IPS-15b (cell line): Measurements from ENCODE around the gene FHOD3.
"Not testable (repeated sequence)": the region's sequence is repeated elsewhere in the genome, so short reads cannot be mapped to it uniquely, and the experiment has no call there.

Source experiments
- H3K27me3 ChIP-seq: one replicate; pipeline ENCODE4 v1.6.1; 2013; ENCODE audit warnings: low read length; ENCODE audit not compliant: control insufficient read depth, insufficient read depth
- H3K36me3 ChIP-seq: one replicate; pipeline ENCODE4 v1.6.1; 2013; ENCODE audit warnings: low read length; ENCODE audit not compliant: control insufficient read depth, insufficient read depth
- H3K4me1 ChIP-seq: one replicate; pipeline ENCODE4 v1.6.1; 2013; ENCODE audit warnings: mild to moderate bottlenecking, low read length; ENCODE audit not compliant: control insufficient read depth, insufficient read depth
- H3K4me3 ChIP-seq: one replicate; pipeline ENCODE4 v1.5.1; 2013; ENCODE audit warnings: low read depth, low read length
- H3K9ac ChIP-seq: one replicate; pipeline ENCODE4 v1.6.1; 2013; ENCODE audit warnings: low read depth, mild to moderate bottlenecking, low read length
- H3K9me3 ChIP-seq: one replicate; pipeline ENCODE4 v1.6.1; 2013; ENCODE audit warnings: mild to moderate bottlenecking, low read length; ENCODE audit not compliant: control insufficient read depth, insufficient read depth

Gene FHOD3

GRCh38 chr18:36338403-36338933 lies 41.0 kb downstream of the FHOD3 start:
- H3K9ac ChIP-seq, result no peak overlapping the region
- H3K4me3 ChIP-seq, result no peak overlapping the region
- no peaks in the 10 kb centered on the region for H3K27me3 ChIP-seq
- H3K9me3 ChIP-seq, result no peaks in the 10 kb centered on the region
- H3K36me3 ChIP-seq, result no peaks in the 10 kb centered on the region
- H3K4me1 ChIP-seq, result peaks cover 2% of the 10 kb centered on the region

- H3K9ac ChIP-seq, result no peak overlapping the region
- H3K9me3 ChIP-seq, result no peaks in the 10 kb centered on the region
- peaks cover 2% of the 10 kb centered on the region for H3K4me1 ChIP-seq
- no peak overlapping the region for H3K4me3 ChIP-seq
- H3K36me3 ChIP-seq, result no peaks in the 10 kb centered on the region
- H3K27me3 ChIP-seq, result no peaks in the 10 kb centered on the region
Measured at GRCh38 chr18:36340246-36340645, 42.7 kb downstream of the FHOD3 start.

- Histone ChIP-seq H3K9ac (no peak overlapping the region), H3K36me3 (no peaks in the 10 kb centered on the region), H3K27me3 (no peaks in the 10 kb centered on the region), H3K4me3 (no peak overlapping the region), H3K4me1 (peaks cover 2% of the 10 kb centered on the region), H3K9me3 (no peaks in the 10 kb centered on the region)
Measured at GRCh38 chr18:36341944-36342343, 44.4 kb downstream of the FHOD3 start.

- Histone ChIP-seq H3K4me1 (peaks cover 17% of the 10 kb centered on the region), H3K9ac (no peak overlapping the region)
Measured at GRCh38 chr18:36348331-36348730, 50.8 kb downstream of the FHOD3 start.

GRCh38 chr18:36348971-36349417 lies 51.5 kb downstream of the FHOD3 start:
- H3K9me3 ChIP-seq, result no peaks in the 10 kb centered on the region
- H3K36me3 ChIP-seq, result no peaks in the 10 kb centered on the region
- no peaks in the 10 kb centered on the region for H3K27me3 ChIP-seq
- H3K9ac ChIP-seq, result no peak overlapping the region
- H3K4me3 ChIP-seq, result no peak overlapping the region
- H3K4me1 ChIP-seq, result peaks cover 17% of the 10 kb centered on the region

More at GRCh38 chr18:36348331-36348730, 50.8 kb downstream of the FHOD3 start:
- Histone ChIP-seq H3K27me3 (no peaks in the 10 kb centered on the region), H3K36me3 (no peaks in the 10 kb centered on the region), H3K9me3 (no peaks in the 10 kb centered on the region), H3K4me3 (no peak overlapping the region)

- Histone ChIP-seq H3K9ac (no peak overlapping the region), H3K36me3 (no peaks in the 10 kb centered on the region), H3K9me3 (no peaks in the 10 kb centered on the region), H3K27me3 (no peaks in the 10 kb centered on the region), H3K4me3 (no peak overlapping the region), H3K4me1 (peaks cover 17% of the 10 kb centered on the region)
Measured at GRCh38 chr18:36349552-36349951, 52.0 kb downstream of the FHOD3 start.

GRCh38 chr18:36350251-36350651 lies 52.7 kb downstream of the FHOD3 start:
- H3K9me3 ChIP-seq, result no peaks in the 10 kb centered on the region
- H3K4me1 ChIP-seq, result peaks cover 17% of the 10 kb centered on the region
- H3K9ac ChIP-seq, result no peak overlapping the region
- no peaks in the 10 kb centered on the region for H3K36me3 ChIP-seq
- no peak overlapping the region for H3K4me3 ChIP-seq
- no peaks in the 10 kb centered on the region for H3K27me3 ChIP-seq

- Histone ChIP-seq H3K4me1 (peaks cover 17% of the 10 kb centered on the region), H3K4me3 (no peak overlapping the region), H3K27me3 (no peaks in the 10 kb centered on the region), H3K9me3 (no peaks in the 10 kb centered on the region), H3K36me3 (no peaks in the 10 kb centered on the region), H3K9ac (no peak overlapping the region)
Measured at GRCh38 chr18:36350839-36351469, 53.4 kb downstream of the FHOD3 start.

- Histone ChIP-seq H3K9me3 (no peaks in the 10 kb centered on the region), H3K9ac (no peak overlapping the region), H3K4me1 (peaks cover 17% of the 10 kb centered on the region), H3K4me3 (no peak overlapping the region), H3K36me3 (no peaks in the 10 kb centered on the region), H3K27me3 (no peaks in the 10 kb centered on the region)
Measured at GRCh38 chr18:36352384-36352783, 54.9 kb downstream of the FHOD3 start.

GRCh38 chr18:36354989-36355388 lies 57.5 kb downstream of the FHOD3 start:
- H3K4me1 ChIP-seq, result peaks cover 17% of the 10 kb centered on the region
- H3K9ac ChIP-seq, result no peak overlapping the region
- no peaks in the 10 kb centered on the region for H3K36me3 ChIP-seq
- no peaks in the 10 kb centered on the region for H3K27me3 ChIP-seq
- H3K4me3 ChIP-seq, result no peak overlapping the region
- H3K9me3 ChIP-seq, result no peaks in the 10 kb centered on the region

- Histone ChIP-seq H3K36me3 (no peaks in the 10 kb centered on the region), H3K4me1 (peaks cover 12% of the 10 kb centered on the region), H3K4me3 (no peak overlapping the region), H3K9ac (no peak overlapping the region), H3K27me3 (no peaks in the 10 kb centered on the region), H3K9me3 (no peaks in the 10 kb centered on the region)
Measured at GRCh38 chr18:36355511-36355910, 58.0 kb downstream of the FHOD3 start.

GRCh38 chr18:36356741-36357140 lies 59.2 kb downstream of the FHOD3 start:
- not testable (repeated sequence) for H3K9ac ChIP-seq

More at GRCh38 chr18:36356741-36357140, 59.2 kb downstream of the FHOD3 start:
- not testable (repeated sequence) for H3K27me3 ChIP-seq, H3K4me3 ChIP-seq, H3K36me3 ChIP-seq, H3K4me1 ChIP-seq, H3K9me3 ChIP-seq
